Endodermal cell (in vitro differentiated cells): ENCODE results near the gene SULT1C4. TPM values are rescaled to one million over a fixed set of nuclear protein-coding genes. Genes with fewer than 3 reads are reported as not detected.

Experiments used
- DNase-seq: peaks from one replicate; pipeline ENCODE4 v3.0.0-alpha.2; 2017
- H3K27ac ChIP-seq: 2 replicates; pipeline ENCODE4 v1.5.1; 2013; ENCODE audit warnings: mild to moderate bottlenecking, low read depth, low read length, moderate library complexity
- H3K27me3 ChIP-seq: 2 replicates; pipeline ENCODE4 v1.6.1; 2013; ENCODE audit warnings: mild to moderate bottlenecking, low read length, moderate library complexity; ENCODE audit not compliant: insufficient read depth, control insufficient read depth, poor library complexity, severe bottlenecking
- H3K36me3 ChIP-seq: 2 replicates; pipeline ENCODE4 v1.7.0; 2013; ENCODE audit warnings: mild to moderate bottlenecking, low read length, moderate library complexity; ENCODE audit not compliant: control insufficient read depth, insufficient read depth
- H3K4me1 ChIP-seq: one replicate; pipeline ENCODE4 v1.7.0; 2013; ENCODE audit warnings: low read length; ENCODE audit not compliant: control insufficient read depth, insufficient read depth
- H3K4me3 ChIP-seq: 2 replicates; pipeline ENCODE4 v1.5.1; 2013; ENCODE audit warnings: mild to moderate bottlenecking, low read length, moderate library complexity
- H3K9ac ChIP-seq: 2 replicates; pipeline ENCODE4 v1.6.1; 2013; ENCODE audit warnings: mild to moderate bottlenecking, low read length, moderate library complexity; ENCODE audit not compliant: poor library complexity, severe bottlenecking; ENCODE audit errors: extremely low read depth
- H3K9me3 ChIP-seq: 2 replicates; pipeline ENCODE4 v1.6.1; 2013; ENCODE audit warnings: mild to moderate bottlenecking, low read length, moderate library complexity; ENCODE audit not compliant: control insufficient read depth
- H3K27ac Mint-ChIP-seq: 2 replicates; pipeline ENCODE4 v1.8.0; 2020; ENCODE audit warnings: mixed read lengths
- H3K27me3 Mint-ChIP-seq: 2 replicates; pipeline ENCODE4 v1.8.0; 2021; ENCODE audit warnings: mild to moderate bottlenecking, mixed read lengths; ENCODE audit not compliant: insufficient read depth
- H3K36me3 Mint-ChIP-seq: 2 replicates; pipeline ENCODE4 v1.8.0; 2020; ENCODE audit warnings: low read depth, mixed read lengths
- H3K4me1 Mint-ChIP-seq: 2 replicates; pipeline ENCODE4 v1.8.0; 2020; ENCODE audit warnings: mixed read lengths
- H3K4me3 Mint-ChIP-seq: 2 replicates; pipeline ENCODE4 v1.8.0; 2020; ENCODE audit warnings: mild to moderate bottlenecking, moderate library complexity, mixed read lengths
- H3K9me3 Mint-ChIP-seq: 2 replicates; pipeline ENCODE4 v1.8.0; 2020; ENCODE audit warnings: mild to moderate bottlenecking, mixed read lengths
- CTCF ChIP-seq: fragments of 200-600 bp; sonication (generic); conservative IDR thresholded peaks from 2 replicates; pipeline ENCODE4 v1.5.0; 2021; ENCODE audit warnings: antibody characterized with exemption, mild to moderate bottlenecking
- WGBS, 2 experiments: methylation state at CpG; one replicate each; pipeline versions ENCODE4 v1.1.5 to v1.1.7; 2013; ENCODE audit warnings: missing lambda C conversion rate in 2 of 2, mixed read lengths in 1 of 2; ENCODE audit not compliant: insufficient coverage in 1 of 2, insufficient read length in 1 of 2; 5-methylcytosine and 5-hydroxymethylcytosine counted together
- total RNA-seq, 2 donors: library from RNA; stranded (reverse); fragmentation: NEBNext Ultra II Directional in 1 of 2; extraction: Animal tissue kit (Norgen Biotek cat#: 25700) in 1 of 2; gene quantifications; 2 replicates in 1 of 2; 3 replicates in 1 of 2; pipeline ENCODE4 v1.2.1, GENCODE V29; 2021

Gene SULT1C4
- total RNA-seq, 2 donors from 2014 or later, result 2.4 to 2.7 TPM

GRCh38 chr2:108348816-108349570 lies 28.8 kb upstream of the SULT1C4 start:
- TF ChIP-seq CTCF, result no peak
- Histone ChIP-seq H3K27me3 (no peaks in the 10 kb centered on the region), H3K9ac (no peak overlapping the region), H3K4me3 (no peak overlapping the region), H3K4me1 (no peaks in the 10 kb centered on the region), H3K36me3 (no peaks in the 10 kb centered on the region), H3K27ac (no peak overlapping the region), H3K9me3 (no peaks in the 10 kb centered on the region)
- Mint-ChIP-seq H3K9me3 (no peaks in the 10 kb centered on the region), H3K36me3 (no peaks in the 10 kb centered on the region), H3K27ac (no peak overlapping the region), H3K27me3 (no peaks in the 10 kb centered on the region), H3K4me1 (no peaks in the 10 kb centered on the region), H3K4me3 (no peak overlapping the region)
- whole genome bisulfite sequencing, 2 experiments, result 94 to 100% methylated on average over 1 to 5 of the region's 5 CpGs
- DNase-seq, result no peak

GRCh38 chr2:108349571-108349928 lies 28.2 kb upstream of the SULT1C4 start:
- Mint-ChIP-seq H3K4me3 (no peak overlapping the region), H3K4me1 (no peaks in the 10 kb centered on the region)

GRCh38 chr2:108351889-108352288 lies 25.9 kb upstream of the SULT1C4 start:
- Mint-ChIP-seq H3K9me3 (no peaks in the 10 kb centered on the region), H3K27ac (no peak overlapping the region), H3K36me3 (no peaks in the 10 kb centered on the region), H3K27me3 (no peaks in the 10 kb centered on the region), H3K4me3 (no peak overlapping the region), H3K4me1 (no peaks in the 10 kb centered on the region)
- TF ChIP-seq CTCF, result no peak
- Histone ChIP-seq H3K36me3 (no peaks in the 10 kb centered on the region), H3K4me3 (no peak overlapping the region), H3K9me3 (no peaks in the 10 kb centered on the region), H3K9ac (no peak overlapping the region), H3K4me1 (no peaks in the 10 kb centered on the region), H3K27me3 (no peaks in the 10 kb centered on the region), H3K27ac (no peak overlapping the region)
- DNase-seq, result no peak

More at GRCh38 chr2:108349571-108349928, 28.2 kb upstream of the SULT1C4 start:
- no peak overlapping the region for H3K27ac Mint-ChIP-seq
- no peak for DNase-seq
- no peaks in the 10 kb centered on the region for H3K27me3 Mint-ChIP-seq
- no peaks in the 10 kb centered on the region for H3K27me3 ChIP-seq
- WGBS, 2 experiments, result 78 to 80% methylated on average over 2 of the region's 2 CpGs
- TF ChIP-seq CTCF, result no peak
- H3K9me3 ChIP-seq, result no peaks in the 10 kb centered on the region
- no peak overlapping the region for H3K27ac ChIP-seq
- no peaks in the 10 kb centered on the region for H3K36me3 ChIP-seq
- H3K9ac ChIP-seq, result no peak overlapping the region
- no peaks in the 10 kb centered on the region for H3K36me3 Mint-ChIP-seq
- H3K9me3 Mint-ChIP-seq, result no peaks in the 10 kb centered on the region
- no peak overlapping the region for H3K4me3 ChIP-seq
- H3K4me1 ChIP-seq, result no peaks in the 10 kb centered on the region
